Measurements from ENCODE around the gene KIAA2012. TPM values are rescaled to one million over a fixed set of nuclear protein-coding genes. Genes with fewer than 3 reads are reported as not detected.

KIAA2012 gene
- total and polyA plus RNA-seq, 9 donors, result 0.05 to 5.2 (median 0.27) TPM; not detected in 2

DNA sequence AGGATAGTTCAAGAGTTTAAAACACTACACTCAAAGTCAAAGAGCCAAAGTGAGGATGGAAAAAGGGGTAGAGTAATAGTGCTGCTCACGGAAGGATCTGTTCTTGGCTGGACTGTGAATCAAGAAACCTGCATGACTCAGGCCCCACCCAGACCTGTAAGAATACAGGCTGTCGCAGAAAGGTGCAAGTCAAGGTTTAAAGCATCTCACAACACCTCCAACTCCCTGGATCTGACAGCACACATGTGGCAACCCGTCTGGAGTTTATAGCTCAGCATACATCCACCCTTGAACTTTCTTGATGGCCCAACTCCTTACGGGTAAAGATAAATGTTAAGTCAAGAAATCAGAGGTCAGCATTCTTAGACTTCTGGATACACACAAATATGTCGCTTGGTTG, 6.3 kb downstream of the KIAA2012 start:
- Histone ChIP-seq H3K36me3 (no peaks in the 10 kb centered on the region), H3K9me3 (no peaks in the 10 kb centered on the region), H3K27ac (no peak overlapping the region), H3K4me3 (no peak overlapping the region), H3K27me3 (no peaks in the 10 kb centered on the region), H3K4me1 (ENCODE audit: insufficient read depth) (no peaks in the 10 kb centered on the region)
- intact Hi-C loops (cut with DNase I), result no loop called here
- no peak for DNase-seq
- TF ChIP-seq EP300 (IDR thresholded peaks at IDR 0.05) (no peak), CTCF (IDR thresholded peaks at IDR 0.05) (no peak), POLR2A (IDR thresholded peaks at IDR 0.05) (no peak)
- WGBS, 3 donors, result 76 to 77% (median 77%) methylated on average over 5 of the region's 5 CpGs

DNA sequence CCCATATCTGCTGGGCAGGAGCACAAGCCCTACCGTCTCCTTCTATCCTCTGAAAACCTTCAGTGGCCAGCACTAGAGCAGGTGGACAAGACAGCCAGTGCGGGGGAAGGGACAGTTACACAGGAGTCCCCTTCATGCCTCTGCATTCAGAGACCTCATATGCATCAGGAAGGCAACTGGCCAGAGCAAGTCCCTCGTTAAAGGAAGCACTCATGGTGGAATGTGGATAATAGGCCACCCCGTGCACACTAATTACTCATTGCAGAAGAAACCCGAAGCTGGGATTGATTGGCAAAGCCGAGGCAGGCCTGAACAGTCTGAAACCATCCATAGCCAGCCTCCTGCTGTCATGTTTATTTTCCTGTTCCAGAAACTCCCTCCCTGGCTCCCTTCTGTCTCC, 11.2 kb downstream of the KIAA2012 start:
- no peaks in the 10 kb centered on the region for H3K9me3 ChIP-seq
- intact Hi-C loops (cut with DNase I), result no loop called here
- DNase-seq, result no peak
- no peak overlapping the region for H3K4me3 ChIP-seq
- no peak overlapping the region for H3K27ac ChIP-seq
- H3K4me1 ChIP-seq (ENCODE audit: insufficient read depth), result no peaks in the 10 kb centered on the region
- no peaks in the 10 kb centered on the region for H3K36me3 ChIP-seq
- 27 to 35% (median 33%) methylated on average over 6 of the region's 6 CpGs for WGBS, 3 donors
- H3K27me3 ChIP-seq, result no peaks in the 10 kb centered on the region
- TF ChIP-seq POLR2A (IDR thresholded peaks at IDR 0.05) (no peak), CTCF (IDR thresholded peaks at IDR 0.05) (no peak), EP300 (IDR thresholded peaks at IDR 0.05) (no peak)

- Histone ChIP-seq H3K9me3 (no peaks in the 10 kb centered on the region), H3K4me1 (ENCODE audit: insufficient read depth) (peaks cover 2% of the 10 kb centered on the region), H3K4me3 (no peak overlapping the region), H3K27ac (no peak overlapping the region), H3K36me3 (no peaks in the 10 kb centered on the region), H3K27me3 (no peaks in the 10 kb centered on the region)
- no peak for TF ChIP-seq EP300 (IDR thresholded peaks at IDR 0.05)
- TF ChIP-seq POLR2A (IDR thresholded peaks at IDR 0.05), result no peak
- no peak for TF ChIP-seq CTCF (IDR thresholded peaks at IDR 0.05)
- 77 to 93% (median 88%) methylated on average over 3 of the region's 3 CpGs for WGBS, 3 donors
- intact Hi-C loops (cut with DNase I), result no loop called here
- DNase-seq, result no peak
These were observed 15.7 kb downstream of the KIAA2012 start for GRCh38 chr2:202088777-202089176.

GRCh38 chr2:202090530-202090929, 17.5 kb downstream of the KIAA2012 start:
- Histone ChIP-seq H3K27me3 (no peaks in the 10 kb centered on the region), H3K4me1 (ENCODE audit: insufficient read depth) (peaks cover 2% of the 10 kb centered on the region), H3K9me3 (no peaks in the 10 kb centered on the region), H3K27ac (no peak overlapping the region), H3K4me3 (no peak overlapping the region), H3K36me3 (no peaks in the 10 kb centered on the region)
- DNase-seq, result no peak
- intact Hi-C loops (cut with DNase I), result no loop called here
- WGBS, 3 donors, result 78 to 84% (median 79%) methylated on average over 7 of the region's 7 CpGs
- TF ChIP-seq EP300 (IDR thresholded peaks at IDR 0.05) (no peak), POLR2A (IDR thresholded peaks at IDR 0.05) (no peak), CTCF (IDR thresholded peaks at IDR 0.05) (no peak)
